HepG2 (cell line): ENCODE results near the gene FASTKD1. TPM values are rescaled to one million over a fixed set of nuclear protein-coding genes. Genes with fewer than 3 reads are reported as not detected.

ENCODE experiments used
- EZH2 ChIP-seq: conservative IDR thresholded peaks from 2 replicates; pipeline ENCODE4 v1.6.1; 2012; ENCODE audit warnings: mild to moderate bottlenecking, low read depth, low read length, moderate library complexity
- FOSL2 ChIP-seq: sonication (generic); formaldehyde crosslinking; IDR thresholded peaks from 2 replicates; pipeline ENCODE4 v1.4.0; 2020; ENCODE audit warnings: missing genetic modification reagents
- FOXO1 ChIP-seq: sonication (generic); formaldehyde crosslinking; IDR thresholded peaks from 2 replicates; pipeline ENCODE4 v1.4.0; 2020; ENCODE audit warnings: missing genetic modification reagents
- FOXP4 ChIP-seq: sonication (generic); formaldehyde crosslinking; IDR thresholded peaks from 2 replicates; pipeline ENCODE4 v1.4.0; 2020; ENCODE audit warnings: missing genetic modification reagents
- ISL2 ChIP-seq: sonication (generic); formaldehyde crosslinking; IDR thresholded peaks from 2 replicates; pipeline ENCODE4 v1.5.0; 2020; ENCODE audit warnings: missing genetic modification reagents
- NAIF1 ChIP-seq: sonication (generic); formaldehyde crosslinking; IDR thresholded peaks from 2 replicates; pipeline ENCODE4 v1.5.0; 2020; ENCODE audit warnings: mild to moderate bottlenecking, missing genetic modification reagents, borderline replicate concordance
- NONO ChIP-seq, 2 experiments: fragments of 450-650 bp in 1 of 2; sonication (generic) in 1 of 2; formaldehyde crosslinking in 1 of 2; IDR thresholded peaks in 1 of 2; conservative IDR thresholded peaks in 1 of 2; 2 replicates each; pipeline versions ENCODE4 v1.6.1 to v1.8.0; 2017 to 2022; ENCODE audit warnings: mild to moderate bottlenecking in 1 of 2, missing genetic modification reagents in 1 of 2, moderate library complexity in 1 of 2
- PHF20 ChIP-seq: sonication (generic); formaldehyde crosslinking; IDR thresholded peaks from 2 replicates; pipeline ENCODE4 v1.5.0; 2020; ENCODE audit warnings: mild to moderate bottlenecking, missing genetic modification reagents
- SNAPC2 ChIP-seq: sonication (generic); formaldehyde crosslinking; IDR thresholded peaks from 2 replicates; pipeline ENCODE4 v1.8.1; 2022; ENCODE audit warnings: mild to moderate bottlenecking, missing genetic modification reagents
- SYNCRIP ChIP-seq: fragments of 200-400 bp; formaldehyde crosslinking; IDR thresholded peaks from 2 replicates; pipeline ENCODE4 v1.6.1; 2018; ENCODE audit warnings: mild to moderate bottlenecking, low read depth, low read length; ENCODE audit not compliant: insufficient read depth
- ZFP91 ChIP-seq: sonication (generic); formaldehyde crosslinking; IDR thresholded peaks from 2 replicates; pipeline ENCODE4 v1.9.0; 2022; ENCODE audit warnings: missing genetic modification reagents, mild to moderate bottlenecking, borderline replicate concordance
- ZNF256 ChIP-seq: sonication (generic); formaldehyde crosslinking; conservative IDR thresholded peaks from 2 replicates; pipeline ENCODE4 v1.4.0; 2020; ENCODE audit warnings: missing genetic modification reagents
- ZNF280D ChIP-seq: sonication (generic); formaldehyde crosslinking; IDR thresholded peaks from 2 replicates; pipeline ENCODE4 v1.5.1; 2020; ENCODE audit warnings: mild to moderate bottlenecking, missing genetic modification reagents
- ZNF670 ChIP-seq: sonication (generic); formaldehyde crosslinking; IDR thresholded peaks from 2 replicates; pipeline ENCODE4 v1.8.0; 2022; ENCODE audit warnings: mild to moderate bottlenecking, missing genetic modification reagents, borderline replicate concordance
- ZNF777 ChIP-seq: sonication (generic); formaldehyde crosslinking; IDR thresholded peaks from 2 replicates; pipeline ENCODE4 v1.4.0; 2020; ENCODE audit warnings: missing genetic modification reagents
- polyA plus RNA-seq, 8 experiments: library from polyadenylated mRNA; depleted of rRNA in 3 of 8; stranded (reverse) in 7 of 8; unstranded in 1 of 8; fragments of >200 nt; fragmentation: Illumina TruSeq in 4 of 8; extraction: Trizol in 4 of 8; gene quantifications; 2 replicates each; pipeline versions ENCODE4 v1.2.1 to v1.2.3, GENCODE V29; 2011 to 2016; ENCODE audit warnings: low read depth in 4 of 8, missing spikeins in 1 of 8, mixed read lengths in 1 of 8; ENCODE audit not compliant: insufficient read depth in 1 of 8
- total RNA-seq, 5 experiments: library from RNA; depleted of rRNA; stranded (reverse); fragments of >200 nt; fragmentation: Illumina TruSeq; extraction: Trizol; gene quantifications; 2 replicates each; pipeline ENCODE4 v1.2.3, GENCODE V29; 2016; ENCODE audit warnings: low read depth in 1 of 5
- TF ChIP-seq, protein P1 (sequence below): IDR thresholded peaks from 2 replicates; pipeline ENCODE4 v1.6.1; 2018; ENCODE audit warnings: missing genetic modification reagents
- TF ChIP-seq, protein P2 (sequence below): sonication (generic); formaldehyde crosslinking; IDR thresholded peaks from 2 replicates; pipeline ENCODE4 v1.5.0; 2020; ENCODE audit warnings: mild to moderate bottlenecking, missing genetic modification reagents

The FASTKD1 gene
- total and polyA plus RNA-seq, 2 of the 13 experiments (the other 11 are each of a cell fraction or from before 2014, with no cell fraction given) = 35.0 to 38.0 TPM

- TF ChIP-seq, protein P1, sequence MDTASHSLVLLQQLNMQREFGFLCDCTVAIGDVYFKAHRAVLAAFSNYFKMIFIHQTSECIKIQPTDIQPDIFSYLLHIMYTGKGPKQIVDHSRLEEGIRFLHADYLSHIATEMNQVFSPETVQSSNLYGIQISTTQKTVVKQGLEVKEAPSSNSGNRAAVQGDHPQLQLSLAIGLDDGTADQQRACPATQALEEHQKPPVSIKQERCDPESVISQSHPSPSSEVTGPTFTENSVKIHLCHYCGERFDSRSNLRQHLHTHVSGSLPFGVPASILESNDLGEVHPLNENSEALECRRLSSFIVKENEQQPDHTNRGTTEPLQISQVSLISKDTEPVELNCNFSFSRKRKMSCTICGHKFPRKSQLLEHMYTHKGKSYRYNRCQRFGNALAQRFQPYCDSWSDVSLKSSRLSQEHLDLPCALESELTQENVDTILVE = peak; percentile 21; the same call in 1 of the 2 replicates
- TF ChIP-seq ISL2 (peak; percentile 2; the same call in 1 of the 2 replicates), ZNF670 (peak; percentile 76; the same call in 1 of the 2 replicates), NAIF1 (no peak), NONO (IDR thresholded peaks at IDR 0.05) (no peak), NONO (CRISPR knock-in tag; conservative IDR thresholded peaks at IDR 0.05) (peak; percentile 96), ZNF280D (CRISPR knock-in tag) (peak; percentile 97), ZNF256 (CRISPR knock-in tag) (no peak), PHF20 (CRISPR knock-in tag) (peak; percentile 99), EZH2 (no peak), FOXP4 (CRISPR knock-in tag) (peak; percentile 67), ZFP91 (peak; percentile 80; the same call in 1 of the 2 replicates), ZNF777 (CRISPR knock-in tag) (peak; percentile 70; the same call in 1 of the 2 replicates), FOSL2 (CRISPR knock-in tag) (peak; percentile 77), SYNCRIP (no peak), FOXO1 (CRISPR knock-in tag) (peak; percentile 52; the same call in 1 of the 2 replicates), SNAPC2 (CRISPR knock-in tag) (no peak; the same call in 1 of the 2 replicates)
- TF ChIP-seq, protein P2, sequence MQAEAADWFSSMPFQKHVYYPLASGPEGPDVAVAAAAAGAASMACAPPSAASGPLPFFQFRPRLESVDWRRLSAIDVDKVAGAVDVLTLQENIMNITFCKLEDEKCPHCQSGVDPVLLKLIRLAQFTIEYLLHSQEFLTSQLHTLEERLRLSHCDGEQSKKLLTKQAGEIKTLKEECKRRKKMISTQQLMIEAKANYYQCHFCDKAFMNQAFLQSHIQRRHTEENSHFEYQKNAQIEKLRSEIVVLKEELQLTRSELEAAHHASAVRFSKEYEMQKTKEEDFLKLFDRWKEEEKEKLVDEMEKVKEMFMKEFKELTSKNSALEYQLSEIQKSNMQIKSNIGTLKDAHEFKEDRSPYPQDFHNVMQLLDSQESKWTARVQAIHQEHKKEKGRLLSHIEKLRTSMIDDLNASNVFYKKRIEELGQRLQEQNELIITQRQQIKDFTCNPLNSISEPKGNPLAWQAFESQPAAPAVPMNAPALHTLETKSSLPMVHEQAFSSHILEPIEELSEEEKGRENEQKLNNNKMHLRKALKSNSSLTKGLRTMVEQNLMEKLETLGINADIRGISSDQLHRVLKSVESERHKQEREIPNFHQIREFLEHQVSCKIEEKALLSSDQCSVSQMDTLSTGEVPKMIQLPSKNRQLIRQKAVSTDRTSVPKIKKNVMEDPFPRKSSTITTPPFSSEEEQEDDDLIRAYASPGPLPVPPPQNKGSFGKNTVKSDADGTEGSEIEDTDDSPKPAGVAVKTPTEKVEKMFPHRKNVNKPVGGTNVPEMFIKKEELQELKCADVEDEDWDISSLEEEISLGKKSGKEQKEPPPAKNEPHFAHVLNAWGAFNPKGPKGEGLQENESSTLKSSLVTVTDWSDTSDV = no peak
These were observed 10.6 kb upstream of the FASTKD1 start, which contains the start of gene PPIG (continued) for GRCh38 chr2:169584005-169584877.
